NB4 (cell line): Measurements from ENCODE around the gene MAN1A2.

Experiments used
- DNase-seq: peaks from one replicate; pipeline ENCODE4 v3.0.0; 2010; ENCODE audit warnings: low read depth
- H3K4me3 ChIP-seq: one replicate; pipeline ENCODE4 v1.5.1; 2011; ENCODE audit warnings: mild to moderate bottlenecking, low read depth, low read length, moderate library complexity
- CTCF ChIP-seq: IDR thresholded peaks from one replicate; pipeline ENCODE4 v1.5.1; 2012; ENCODE audit warnings: low read depth, low read length
- MAX ChIP-seq: IDR thresholded peaks from 2 replicates; pipeline ENCODE4 v1.6.1; 2011; ENCODE audit warnings: low read depth, low read length
- MYC ChIP-seq: IDR thresholded peaks from 2 replicates; pipeline ENCODE4 v1.6.1; 2011; ENCODE audit warnings: low read depth, low read length
- POLR2A ChIP-seq: IDR thresholded peaks from 2 replicates; pipeline ENCODE4 v1.6.1; 2011; ENCODE audit warnings: mild to moderate bottlenecking; ENCODE audit not compliant: insufficient read length; ENCODE audit errors: extremely low read depth

Gene MAN1A2

GRCh38 chr1:117481410-117481809, 114.2 kb downstream of the MAN1A2 start:
- DNase-seq, result no peak
- no peak for TF ChIP-seq POLR2A
- TF ChIP-seq MYC, result no peak
- no peak for TF ChIP-seq MAX
- TF ChIP-seq CTCF, result no peak
- no peak overlapping the region for H3K4me3 ChIP-seq

GRCh38 chr1:117493906-117494305, 126.7 kb downstream of the MAN1A2 start:
- TF ChIP-seq MAX, result no peak
- no peak for TF ChIP-seq POLR2A
- no peak for TF ChIP-seq CTCF
- no peak for TF ChIP-seq MYC
- no peak overlapping the region for H3K4me3 ChIP-seq
- DNase-seq, result no peak

GRCh38 chr1:117495068-117495467, 127.8 kb downstream of the MAN1A2 start:
- TF ChIP-seq MAX (no peak), CTCF (no peak), MYC (no peak), POLR2A (no peak)
- no peak overlapping the region for H3K4me3 ChIP-seq
- no peak for DNase-seq

GRCh38 chr1:117499071-117499470, 131.8 kb downstream of the MAN1A2 start:
- TF ChIP-seq MYC, result no peak
- DNase-seq, result no peak
- H3K4me3 ChIP-seq, result no peak overlapping the region

- DNase-seq, result no peak
- TF ChIP-seq CTCF (no peak), MAX (no peak), POLR2A (no peak), MYC (no peak)
- no peak overlapping the region for H3K4me3 ChIP-seq
These were observed 133.3 kb downstream of the MAN1A2 start for GRCh38 chr1:117500584-117500983.

- no peak for DNase-seq
- no peak overlapping the region for H3K4me3 ChIP-seq
- TF ChIP-seq POLR2A (no peak), MAX (no peak), MYC (no peak), CTCF (no peak)
These were observed 134.0 kb downstream of the MAN1A2 start for GRCh38 chr1:117501281-117501680.
